Motor neuron (in vitro differentiated cells): ENCODE results near the gene QARS1. TPM values are rescaled to one million over a fixed set of nuclear protein-coding genes. Genes with fewer than 3 reads are reported as not detected.

ENCODE experiments used
- ATAC-seq, 8 experiments: fragments of 200-7000 bp; cut with Tn5 transposase; replicated peaks in 6 of 8; 2 replicates each; pipeline ENCODE4 v1.8.0; 2021; ENCODE audit warnings: mild to moderate bottlenecking in 8 of 8, moderate library complexity in 8 of 8
- H3K27ac ChIP-seq, 2 donors: fragments of 250-450 bp; sonication (Bioruptor Pico); 2 replicates each; pipeline ENCODE4 v1.9.0; 2021; ENCODE audit warnings: antibody characterized with exemption in 2 of 2, mild to moderate bottlenecking in 2 of 2, moderate library complexity in 1 of 2
- H3K4me1 ChIP-seq, 2 donors: fragments of 250-450 bp; sonication (Bioruptor Pico); replicated peaks in 1 of 2; 2 replicates each; pipeline ENCODE4 v1.6.1; 2021; ENCODE audit warnings: antibody characterized with exemption in 2 of 2, mild to moderate bottlenecking in 2 of 2, moderate library complexity in 1 of 2
- H3K4me3 ChIP-seq, 5 donors: fragments of 250-450 bp; sonication (Bioruptor Pico); 2 replicates each; pipeline ENCODE4 v1.9.0; 2021; ENCODE audit warnings: antibody characterized with exemption in 5 of 5, mild to moderate bottlenecking in 5 of 5, moderate library complexity in 4 of 5
- WGBS, 10 experiments: fragments of 450-650 bp; shearing (Covaris generic); methylation state at CpG; one replicate each; pipeline ENCODE4 v1.0.0; 2022; 5-methylcytosine and 5-hydroxymethylcytosine counted together
- in situ Hi-C, 9 experiments: fragments of 400-800 bp; cut with MboI; loops; one replicate each; pipeline ENCODE4 v1.15.0; 2021; ENCODE audit warnings: low sequenced_read_pairs in 9 of 9, low pct_unique_long_range_greater_than_20kb in 2 of 9; ENCODE audit not compliant: unreplicated experiment in 9 of 9
- total RNA-seq, 8 experiments: library from RNA; unstranded; fragments of 300-600 nt; gene quantifications; 2 replicates each; pipeline versions ENCODE4 v1.2.3 to v1.2.4, GENCODE V29; 2022

QARS1 gene
- total RNA-seq = 100 to 1,000 TPM; 121 to 354 (median 195) TPM

- 0 to 3% (median 0%) methylated on average over 1 to 20 of the region's 50 CpGs; no CpG with 5 or more reads in 4 of the 10 experiments for WGBS, 10 experiments
- Histone ChIP-seq H3K27ac (peak within 1 kb of the TSS; percentile 88 to 93), H3K4me1 (peaks cover 14 to 16% of the 10 kb centered on the region in 2 donors), H3K4me3 (peak within 1 kb of the TSS; percentile 59 to 92 (median 91))
- ATAC-seq = peak; percentile 90 to 99 (median 98)
- in situ Hi-C loops = no loop called here
Measured at GRCh38 chr3:49104427-49105291, at the start of gene QARS1. TSS of gene QARS1 (minus strand) at chr3:49104757. CDS start at chr3:49104733, 24 bp downstream.

DNA sequence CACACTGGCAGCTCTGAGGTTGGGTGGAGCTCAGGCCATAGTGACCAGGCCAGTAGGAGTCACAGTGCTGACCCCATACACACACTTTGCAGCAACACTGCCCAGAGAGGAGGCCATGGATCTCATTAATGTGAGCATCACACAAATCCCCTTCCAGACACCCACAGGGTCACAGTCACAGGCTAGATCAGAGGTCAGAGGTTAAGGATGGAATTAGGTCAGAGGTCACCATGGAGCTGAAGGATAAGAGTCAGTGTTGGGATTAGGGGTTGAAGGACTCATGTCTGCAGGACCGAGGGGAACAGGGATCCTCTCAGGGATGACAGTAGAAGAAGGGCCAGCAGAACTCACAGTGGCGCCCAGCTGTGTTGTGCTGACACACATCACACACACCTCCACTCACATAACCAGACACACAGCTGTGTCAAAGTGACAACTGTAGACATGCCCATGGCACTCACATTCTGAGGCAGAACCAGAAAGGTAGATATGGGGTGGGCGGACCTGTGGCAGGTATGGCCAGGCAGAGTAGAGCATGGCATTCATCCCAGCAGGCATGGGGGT is 48.9 kb upstream of the QARS1 start:
- no peak for ATAC-seq
- H3K27ac ChIP-seq = no peak overlapping the region
- H3K4me1 ChIP-seq = peaks cover 0 to 4% of the 10 kb centered on the region in 2 donors
- 20 to 100% (median 83%) methylated on average over 1 of the region's 3 CpGs; no CpG with 5 or more reads in 7 of the 10 experiments for WGBS, 10 experiments
- H3K4me3 ChIP-seq = no peak overlapping the region
- in situ Hi-C loops = loop anchor here in 2 of 9 experiments (25.0 kb wide), 1 partner anchor 284 kb away; the partner anchor contains the start of gene NICN1 (in 2 of the 2)

GRCh38 chr3:49151610-49152009 is 47.1 kb upstream of the QARS1 start:
- 60% methylated on average over 1 of the region's 2 CpGs; no CpG with 5 or more reads in 8 of the 10 experiments for WGBS, 10 experiments
- H3K4me3 ChIP-seq = no peak overlapping the region
- H3K27ac ChIP-seq = no peak overlapping the region
- no peaks in the 10 kb centered on the region for H3K4me1 ChIP-seq
- in situ Hi-C loops = loop anchor here in 2 of 9 experiments (25.0 kb wide), 1 partner anchor 286 kb away; the partner anchor contains the start of gene NICN1 (in 2 of the 2)
- ATAC-seq = no peak

GRCh38 chr3:49148159-49148558 is 43.6 kb upstream of the QARS1 start:
- Histone ChIP-seq H3K27ac (no peak overlapping the region), H3K4me3 (no peak overlapping the region), H3K4me1 (no peaks in the 10 kb centered on the region)
- no peak for ATAC-seq
- 38 to 94% (median 85%) methylated on average over 1 to 5 of the region's 5 CpGs; no CpG with 5 or more reads in 2 of the 10 experiments for WGBS, 10 experiments
- in situ Hi-C loops = no loop called here

DNA sequence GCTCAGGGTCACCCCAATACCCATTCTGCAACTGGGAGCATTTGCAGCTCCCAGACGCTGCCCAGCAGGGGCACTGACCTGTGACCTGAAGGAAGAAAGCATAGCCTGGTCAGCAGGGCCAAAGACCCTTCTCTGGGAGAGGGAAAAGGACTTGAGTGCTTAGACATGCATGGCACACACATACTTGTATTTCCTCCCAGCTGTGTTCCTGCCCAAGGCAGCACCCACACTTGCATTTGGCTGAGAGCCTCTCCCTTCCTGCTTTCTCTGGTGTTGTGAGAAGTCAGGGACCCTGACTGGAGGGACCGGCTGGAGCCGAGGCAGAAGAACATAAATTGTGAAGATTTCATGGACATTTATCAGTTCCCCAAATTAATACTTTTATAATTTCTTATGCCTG is 35.5 kb upstream of the QARS1 start:
- Histone ChIP-seq H3K27ac (no peak overlapping the region), H3K4me3 (no peak overlapping the region), H3K4me1 (no peaks in the 10 kb centered on the region)
- WGBS, 10 experiments = 17 to 80% (median 60%) methylated on average over 1 to 3 of the region's 3 CpGs; no CpG with 5 or more reads in 3 of the 10 experiments
- peak in 2 of 8 experiments; percentile 30 to 49 for ATAC-seq
- in situ Hi-C loops = no loop called here

DNA sequence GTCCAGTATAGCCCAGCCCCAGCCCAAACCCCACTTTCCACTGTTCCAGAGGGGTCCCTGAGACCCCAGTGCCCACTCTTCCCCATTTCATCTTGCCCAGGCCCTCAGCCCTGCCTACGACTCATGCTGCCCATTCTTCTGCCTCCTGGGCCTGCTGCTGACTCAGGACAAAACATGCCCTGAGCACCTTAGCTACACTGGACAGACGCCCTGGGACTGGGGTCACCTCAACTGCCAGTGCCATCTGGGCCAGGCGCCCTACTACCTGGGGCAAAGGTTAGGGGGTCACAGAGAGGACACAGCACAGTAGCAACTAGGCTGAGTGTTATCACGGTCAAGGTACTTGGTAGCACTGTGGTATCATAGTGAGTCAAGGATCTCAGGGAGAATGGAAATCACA is 30.9 kb upstream of the QARS1 start:
- WGBS, 10 experiments = 50 to 62% (median 61%) methylated on average over 2 to 4 of the region's 4 CpGs; no CpG with 5 or more reads in 7 of the 10 experiments
- Histone ChIP-seq H3K4me1 (peaks cover 0 to 11% of the 10 kb centered on the region in 2 donors), H3K27ac (no peak overlapping the region), H3K4me3 (no peak overlapping the region)
- in situ Hi-C loops = no loop called here
- ATAC-seq = no peak

DNA sequence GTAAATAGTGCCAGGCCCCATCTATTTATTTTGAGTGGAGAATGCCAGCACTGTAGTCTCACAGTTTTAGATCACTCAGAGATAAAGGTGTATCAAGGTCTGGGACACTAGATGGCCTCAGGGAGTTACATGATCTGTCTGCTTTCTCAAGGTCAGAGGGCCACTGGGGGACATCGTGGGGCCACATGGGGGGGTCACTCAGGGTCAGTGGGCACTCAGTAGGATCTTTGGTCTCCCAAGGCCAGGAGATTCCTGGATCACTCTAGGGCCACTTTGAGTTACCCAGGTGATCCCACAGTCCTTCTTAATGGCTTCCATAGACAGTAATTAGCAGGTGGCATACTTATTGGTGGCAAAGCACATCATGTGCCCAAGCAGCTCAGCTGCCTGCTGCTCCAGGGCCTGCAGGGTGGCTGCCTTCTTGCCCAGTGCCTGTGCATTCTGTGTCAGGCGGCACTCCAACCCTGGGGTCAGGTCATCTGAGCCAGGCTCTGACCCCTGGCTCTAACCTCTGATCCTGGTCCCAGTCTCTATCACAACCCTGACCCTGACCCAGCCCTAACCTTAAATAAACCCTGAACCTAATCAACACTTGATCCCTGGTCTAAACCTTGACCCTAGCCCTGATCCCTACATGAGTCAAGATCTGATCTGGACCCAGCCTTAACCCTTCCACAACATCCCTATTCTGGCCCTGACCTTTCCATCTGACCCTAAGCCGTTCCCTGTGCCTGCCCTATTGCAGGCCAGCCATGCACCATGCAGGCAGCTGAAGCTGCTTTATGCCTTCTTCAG is 30.1 kb upstream of the QARS1 start:
- no peak overlapping the region for H3K27ac ChIP-seq
- 17 to 100% (median 50%) methylated on average over 1 of the region's 3 CpGs; no CpG with 5 or more reads in 4 of the 10 experiments for WGBS, 10 experiments
- H3K4me1 ChIP-seq = peaks cover 0 to 11% of the 10 kb centered on the region in 2 donors
- H3K4me3 ChIP-seq = no peak overlapping the region
- in situ Hi-C loops = no loop called here
- ATAC-seq = no peak

DNA sequence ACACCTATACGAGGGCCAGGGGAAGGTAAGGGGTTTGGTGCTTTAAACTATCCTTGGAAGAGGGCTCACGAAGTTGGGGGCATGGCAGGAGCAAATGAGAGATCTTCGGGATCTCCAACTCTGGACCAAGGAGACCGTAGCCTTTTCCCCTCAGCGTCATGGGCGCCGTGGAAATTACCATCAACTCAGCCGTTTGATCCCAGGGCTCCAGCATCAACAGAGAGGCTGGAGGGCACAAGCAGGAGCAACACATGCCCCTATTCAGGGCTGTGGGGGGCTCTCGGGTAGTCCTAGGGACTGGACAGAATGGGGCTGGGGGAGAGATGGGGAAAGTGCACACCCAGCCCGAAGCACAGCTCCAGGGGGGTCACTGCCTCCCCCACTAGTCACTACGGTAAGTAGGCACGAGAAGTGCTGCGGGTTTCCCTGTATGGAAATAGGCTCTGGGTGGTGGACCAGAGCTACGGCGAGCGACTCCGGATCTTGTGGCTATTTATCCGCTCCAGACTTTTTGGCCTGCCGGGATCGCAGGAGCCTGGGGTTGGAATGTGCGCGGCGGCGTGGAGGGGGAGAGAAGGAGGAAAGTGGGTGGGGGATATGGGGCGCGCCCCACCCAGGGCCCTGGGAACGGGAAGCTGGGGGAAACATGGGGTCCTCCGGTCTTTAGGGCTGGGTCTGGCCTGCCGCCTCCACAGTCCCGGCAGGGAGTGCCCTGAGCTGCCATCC is 28.8 kb upstream of the QARS1 start:
- 0% methylated on average over 2 to 5 of the region's 30 CpGs; no CpG with 5 or more reads in 7 of the 10 experiments for WGBS, 10 experiments
- in situ Hi-C loops = no loop called here
- peak overlapping the region in 1 of 2 donors; percentile 68 for H3K27ac ChIP-seq

GRCh38 chr3:49132437-49133225 is 28.1 kb upstream of the QARS1 start, which contains the start of gene LAMB2:
TSS of gene LAMB2 (minus strand) at chr3:49133050. CDS start at chr3:49132867, 183 bp downstream.
- peaks cover 0 to 11% of the 10 kb centered on the region in 2 donors for H3K4me1 ChIP-seq
- WGBS, 10 experiments = 0 to 23% (median 0%) methylated on average over 4 to 6 of the region's 28 CpGs; no CpG with 5 or more reads in 6 of the 10 experiments
- H3K4me3 ChIP-seq = peak within 1 kb of the TSS; percentile 41 to 62 (median 52)
- peak within 1 kb of the TSS in 1 of 2 donors; percentile 68 for H3K27ac ChIP-seq
- peak; percentile 54 to 72 (median 70) for ATAC-seq
- in situ Hi-C loops = no loop called here

More for the DNA sequence above, 28.8 kb upstream of the QARS1 start:
- Histone ChIP-seq H3K4me1 (peaks cover 0 to 11% of the 10 kb centered on the region in 2 donors), H3K4me3 (peak overlapping the region; percentile 41 to 62 (median 52))
- ATAC-seq = peak; percentile 73 to 88 (median 82)

DNA sequence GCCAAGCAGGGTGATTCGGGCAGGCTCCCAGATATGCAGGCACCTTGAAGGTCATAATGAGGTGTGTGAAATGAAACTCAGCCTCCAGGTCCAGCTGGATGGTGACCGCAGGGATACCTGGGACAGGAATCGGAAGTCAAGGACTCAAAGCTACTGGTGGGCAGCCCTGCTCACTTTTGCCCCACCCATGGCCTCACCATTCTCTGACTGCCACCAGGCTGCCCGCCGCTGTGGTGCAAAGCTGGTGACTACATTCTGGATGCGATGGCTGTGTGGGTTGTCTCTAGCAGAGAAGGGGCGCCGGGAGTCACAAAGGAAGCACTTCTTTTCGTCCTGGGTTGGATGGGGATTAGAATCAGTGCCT is 27.5 kb upstream of the QARS1 start:
- Histone ChIP-seq H3K4me1 (peaks cover 0 to 11% of the 10 kb centered on the region in 2 donors), H3K4me3 (peak overlapping the region; percentile 41 to 62 (median 52)), H3K27ac (no peak overlapping the region)
- in situ Hi-C loops = no loop called here
- WGBS, 10 experiments = 60 to 90% (median 76%) methylated on average over 1 to 5 of the region's 9 CpGs; no CpG with 5 or more reads in 6 of the 10 experiments
- ATAC-seq = no peak

DNA sequence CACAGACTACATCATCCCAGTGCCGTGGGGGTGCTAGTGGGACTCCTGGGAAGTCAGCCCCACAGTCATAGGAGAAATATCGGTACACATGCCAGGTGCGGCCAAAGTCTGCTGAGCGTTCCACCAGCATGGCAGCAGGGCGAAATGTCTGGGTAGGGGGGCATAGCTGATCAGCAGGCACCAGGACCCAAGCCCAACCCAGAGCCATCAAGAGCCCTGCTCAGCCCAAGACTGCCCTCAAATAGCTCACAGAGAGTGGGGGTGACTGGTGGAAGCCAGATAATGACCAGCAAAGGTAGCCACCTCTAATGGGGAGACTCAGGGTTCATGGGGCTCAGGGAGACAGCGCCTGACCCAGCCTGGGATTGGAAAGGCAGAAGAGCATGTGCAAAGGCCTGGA is 27.0 kb upstream of the QARS1 start:
- H3K4me3 ChIP-seq = no peak overlapping the region
- in situ Hi-C loops = no loop called here
- 67 to 100% (median 94%) methylated on average over 1 to 5 of the region's 6 CpGs; no CpG with 5 or more reads in 4 of the 10 experiments for WGBS, 10 experiments
- peaks cover 0 to 11% of the 10 kb centered on the region in 2 donors for H3K4me1 ChIP-seq
- ATAC-seq = no peak
- no peak overlapping the region for H3K27ac ChIP-seq
